AG09319 (cell line): ENCODE data around the gene CTNNBL1.

Experiments
- DNase-seq: peaks from one replicate; pipeline ENCODE4 v3.0.0-alpha.2; 2010; ENCODE audit warnings: low read depth; ENCODE audit errors: extremely low read depth
- TF ChIP-seq, protein P1 (sequence below): IDR thresholded peaks from 2 replicates; pipeline ENCODE4 v1.5.1; 2011; ENCODE audit warnings: low read depth, mild to moderate bottlenecking, inconsistent platforms, low read length, moderate library complexity

Gene CTNNBL1

DNA sequence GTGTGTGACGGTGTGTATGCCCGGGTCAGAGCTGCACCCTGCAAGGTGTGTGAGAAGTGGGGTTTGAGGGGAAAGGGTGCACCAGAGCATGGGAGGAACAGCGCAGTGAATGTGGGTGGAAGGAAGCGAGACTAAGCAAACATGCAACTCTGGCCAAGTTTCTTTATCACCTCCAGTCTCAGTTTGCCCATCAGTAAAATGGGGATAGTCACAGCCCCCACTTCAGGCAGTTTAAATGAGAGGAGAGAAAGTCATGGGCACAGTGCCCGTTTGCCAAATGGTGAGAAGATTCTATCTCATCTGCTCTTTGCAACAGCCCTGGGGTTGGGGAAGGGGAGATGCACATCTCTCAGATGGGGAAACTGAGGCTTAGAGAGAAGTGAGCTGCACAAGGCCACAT, 196.3 kb downstream of the CTNNBL1 start:
- no peak for DNase-seq
- TF ChIP-seq, protein P1, sequence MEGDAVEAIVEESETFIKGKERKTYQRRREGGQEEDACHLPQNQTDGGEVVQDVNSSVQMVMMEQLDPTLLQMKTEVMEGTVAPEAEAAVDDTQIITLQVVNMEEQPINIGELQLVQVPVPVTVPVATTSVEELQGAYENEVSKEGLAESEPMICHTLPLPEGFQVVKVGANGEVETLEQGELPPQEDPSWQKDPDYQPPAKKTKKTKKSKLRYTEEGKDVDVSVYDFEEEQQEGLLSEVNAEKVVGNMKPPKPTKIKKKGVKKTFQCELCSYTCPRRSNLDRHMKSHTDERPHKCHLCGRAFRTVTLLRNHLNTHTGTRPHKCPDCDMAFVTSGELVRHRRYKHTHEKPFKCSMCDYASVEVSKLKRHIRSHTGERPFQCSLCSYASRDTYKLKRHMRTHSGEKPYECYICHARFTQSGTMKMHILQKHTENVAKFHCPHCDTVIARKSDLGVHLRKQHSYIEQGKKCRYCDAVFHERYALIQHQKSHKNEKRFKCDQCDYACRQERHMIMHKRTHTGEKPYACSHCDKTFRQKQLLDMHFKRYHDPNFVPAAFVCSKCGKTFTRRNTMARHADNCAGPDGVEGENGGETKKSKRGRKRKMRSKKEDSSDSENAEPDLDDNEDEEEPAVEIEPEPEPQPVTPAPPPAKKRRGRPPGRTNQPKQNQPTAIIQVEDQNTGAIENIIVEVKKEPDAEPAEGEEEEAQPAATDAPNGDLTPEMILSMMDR, result no peak

DNA sequence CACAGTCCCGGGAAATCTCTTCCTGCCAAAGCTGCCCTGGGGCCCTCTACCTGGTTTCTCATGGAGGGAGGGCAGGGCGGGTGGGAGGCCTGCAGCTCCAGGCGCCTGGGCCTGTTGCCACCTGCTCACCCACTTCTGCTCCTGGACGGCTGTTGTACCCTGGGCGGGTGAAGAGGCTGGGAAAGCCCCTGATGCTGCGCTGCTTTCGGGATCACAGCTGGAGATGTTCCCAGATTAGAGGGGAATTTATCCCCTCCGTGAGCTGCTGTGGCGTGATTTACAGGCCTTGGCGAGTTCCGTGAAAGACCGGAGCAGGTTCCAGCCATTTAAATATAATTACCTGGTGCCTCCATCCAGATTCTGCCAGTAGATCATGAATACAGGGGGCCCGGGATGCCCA, 196.8 kb downstream of the CTNNBL1 start:
- DNase-seq, result no peak

DNA sequence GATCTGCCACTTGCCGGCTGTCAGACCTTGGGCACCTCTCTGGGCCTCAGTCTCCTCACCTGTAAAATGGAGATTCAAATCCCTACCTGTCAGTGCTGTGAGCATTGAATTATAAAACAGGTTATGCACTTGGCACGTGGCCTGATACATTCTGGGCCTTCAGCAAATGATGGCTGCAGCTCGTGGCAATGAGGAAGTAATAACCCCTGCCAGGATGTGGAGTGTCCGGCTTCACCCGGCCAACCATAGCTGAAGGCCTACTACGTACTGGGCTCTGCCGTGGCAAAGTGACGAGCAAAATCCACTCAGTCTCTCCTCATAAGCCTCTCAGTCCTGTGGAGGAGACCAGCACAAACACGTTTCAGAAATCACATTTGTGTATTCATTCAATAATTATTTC, 198.2 kb downstream of the CTNNBL1 start:
- no peak for DNase-seq
- TF ChIP-seq, protein P1, result no peak

More for the DNA sequence above, 196.8 kb downstream of the CTNNBL1 start:
- TF ChIP-seq, protein P1, result no peak

DNA sequence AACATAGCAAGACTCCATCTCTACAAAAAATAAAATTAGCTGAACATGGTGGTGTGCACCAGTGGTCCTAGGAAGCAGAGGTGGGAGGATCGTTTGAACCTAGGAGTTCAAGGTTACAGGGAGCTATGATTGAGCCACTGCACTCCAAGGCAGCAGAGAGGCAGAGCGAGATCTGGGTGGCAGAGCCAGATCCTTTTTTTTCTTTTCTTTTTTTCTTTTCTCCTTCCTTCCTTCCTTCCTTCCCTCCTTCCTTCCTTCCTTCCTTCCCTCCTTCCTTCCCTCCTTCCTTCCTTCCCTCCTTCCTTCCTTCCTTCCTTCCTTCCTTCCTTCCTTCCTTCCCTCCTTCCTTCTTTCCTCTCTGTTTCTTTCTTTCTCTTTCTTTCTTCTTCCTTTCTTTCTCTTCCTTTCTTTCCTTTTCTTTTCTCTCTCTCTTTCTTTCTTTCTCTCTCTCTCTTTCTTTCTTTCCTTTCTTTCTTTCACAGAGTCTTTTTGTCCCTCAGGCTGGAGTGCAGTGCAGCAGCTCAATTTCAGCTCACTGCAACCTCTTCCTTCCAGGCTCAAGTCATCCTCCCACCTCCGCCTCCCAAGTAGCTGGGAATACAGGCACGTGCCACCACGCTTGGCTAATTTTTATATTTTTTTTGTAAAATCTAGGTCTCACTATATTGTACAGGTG, 199.9 kb downstream of the CTNNBL1 start:
- TF ChIP-seq, protein P1, result no peak
- no peak for DNase-seq

DNA sequence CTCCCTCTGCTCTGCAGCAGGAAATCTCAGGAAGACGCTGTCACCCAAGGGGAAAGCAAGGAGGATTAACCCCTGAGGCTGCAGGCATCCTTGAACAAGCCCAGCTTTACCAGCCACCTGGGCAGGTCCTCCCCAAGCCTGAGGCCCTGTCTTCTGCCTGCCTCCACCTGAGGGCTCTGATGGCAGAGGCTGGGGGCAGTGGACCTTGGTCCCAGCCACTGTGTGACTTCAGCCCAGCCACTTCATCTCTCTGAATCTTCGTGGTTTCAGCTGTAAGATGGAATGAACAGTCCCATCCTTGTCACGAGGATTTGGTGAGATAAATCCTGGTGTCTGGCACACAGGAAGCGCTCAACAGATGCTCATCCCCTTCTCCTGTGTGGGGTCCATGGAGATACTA, 200.6 kb downstream of the CTNNBL1 start:
- TF ChIP-seq, protein P1, result no peak
- DNase-seq, result no peak

DNA sequence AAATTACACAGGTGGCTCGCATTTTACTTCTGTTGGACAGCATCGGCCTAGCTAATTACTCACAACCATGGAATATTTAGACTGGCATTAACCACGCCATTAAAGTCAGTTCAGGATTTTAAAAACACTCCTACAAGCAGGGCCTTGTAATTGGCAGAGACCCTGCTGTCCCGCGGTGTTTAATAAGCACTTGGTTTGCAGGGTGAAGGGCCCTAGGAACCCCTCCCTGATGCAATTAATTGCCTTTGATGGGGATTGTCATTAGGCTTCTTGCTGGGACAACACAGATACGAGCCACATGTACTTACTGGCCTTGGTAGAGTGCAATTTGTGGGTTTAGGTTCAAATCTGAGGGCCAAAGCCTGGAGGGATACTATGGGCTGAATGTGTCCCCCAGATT, 201.3 kb downstream of the CTNNBL1 start:
- no peak for DNase-seq
- TF ChIP-seq, protein P1, result no peak

DNA sequence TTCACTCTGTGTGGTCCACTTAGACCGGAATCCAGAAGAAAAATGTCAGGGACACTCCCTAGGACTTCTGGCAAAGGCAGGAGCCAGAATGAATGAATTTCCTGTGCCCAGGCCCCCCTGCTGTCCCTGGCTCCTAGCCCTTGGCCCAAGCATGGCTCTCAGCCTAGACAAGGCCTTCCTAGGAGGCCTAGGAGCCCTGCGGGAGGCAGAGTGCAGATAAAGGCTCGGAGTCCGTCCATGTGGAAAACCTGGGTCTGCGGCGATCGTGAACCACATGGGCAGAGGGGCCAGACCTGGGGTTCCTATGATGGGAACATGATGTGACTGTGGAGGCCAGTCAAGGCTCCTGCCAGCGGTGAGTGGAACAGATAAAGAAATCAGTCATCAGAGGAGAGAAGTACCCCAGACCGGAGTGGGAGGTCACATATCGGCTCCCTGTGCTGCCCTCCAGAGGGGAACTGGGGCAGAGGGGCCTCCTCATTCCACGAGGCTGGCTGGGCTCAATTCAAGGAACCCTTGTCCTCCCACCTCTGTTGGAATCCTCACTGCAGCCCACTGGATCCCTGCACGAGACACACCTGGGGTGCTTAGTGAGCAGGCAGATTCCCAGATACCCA, 203.2 kb downstream of the CTNNBL1 start:
- TF ChIP-seq, protein P1, result no peak; the same call in none of the 2 replicates
- no peak for DNase-seq
